WERI-Rb-1 (cell line): ENCODE data around the gene MAP1LC3C.

Experiments
- DNase-seq: peaks from one replicate; pipeline ENCODE4 v3.0.0-alpha.2; 2020
- H3K27ac ChIP-seq: fragments of 250-450 bp; sonication (Bioruptor Pico); 2 replicates; pipeline ENCODE4 v1.5.1; 2020; ENCODE audit warnings: mild to moderate bottlenecking, moderate library complexity
- H3K27me3 ChIP-seq: fragments of 250-450 bp; sonication (Bioruptor Pico); 2 replicates; pipeline ENCODE4 v1.5.1; 2021; ENCODE audit warnings: mild to moderate bottlenecking, low read depth, moderate library complexity; ENCODE audit not compliant: insufficient read depth, severe bottlenecking
- H3K36me3 ChIP-seq: fragments of 250-450 bp; sonication (Bioruptor Pico); 2 replicates; pipeline ENCODE4 v1.5.1; 2020; ENCODE audit warnings: mild to moderate bottlenecking, moderate library complexity
- H3K4me3 ChIP-seq: 2 replicates; pipeline ENCODE4 v1.5.1; 2011; ENCODE audit warnings: low read depth, mild to moderate bottlenecking, control low read depth, low read length
- H3K9me3 ChIP-seq: fragments of 250-450 bp; sonication (Bioruptor Pico); 2 replicates; pipeline ENCODE4 v1.5.1; 2021; ENCODE audit warnings: mild to moderate bottlenecking, moderate library complexity; ENCODE audit not compliant: severe bottlenecking
- CTCF ChIP-seq: IDR thresholded peaks from 2 replicates; pipeline ENCODE4 v1.5.1; 2011; ENCODE audit warnings: low read depth, mild to moderate bottlenecking, control low read depth, inconsistent platforms, low read length

MAP1LC3C gene

GRCh38 chr1:242008826-242009495, 10.1 kb upstream of the MAP1LC3C start:
- DNase-seq = no peak
- H3K4me3 ChIP-seq = no peak overlapping the region
- no peaks in the 10 kb centered on the region for H3K36me3 ChIP-seq
- H3K27me3 ChIP-seq = no peaks in the 10 kb centered on the region
- no peak overlapping the region for H3K27ac ChIP-seq
- TF ChIP-seq CTCF = no peak
- H3K9me3 ChIP-seq = no peaks in the 10 kb centered on the region

- Histone ChIP-seq H3K27ac (no peak overlapping the region), H3K27me3 (no peaks in the 10 kb centered on the region), H3K9me3 (no peaks in the 10 kb centered on the region), H3K4me3 (no peak overlapping the region), H3K36me3 (no peaks in the 10 kb centered on the region)
- DNase-seq = no peak
- no peak for TF ChIP-seq CTCF
These were observed 8.1 kb upstream of the MAP1LC3C start for GRCh38 chr1:242006976-242007375.

- Histone ChIP-seq H3K27ac (no peak overlapping the region), H3K9me3 (no peaks in the 10 kb centered on the region), H3K4me3 (no peak overlapping the region), H3K36me3 (no peaks in the 10 kb centered on the region), H3K27me3 (no peaks in the 10 kb centered on the region)
- no peak for TF ChIP-seq CTCF
- no peak for DNase-seq
These were observed 7.1 kb upstream of the MAP1LC3C start for GRCh38 chr1:242005866-242006535.

- Histone ChIP-seq H3K27ac (no peak overlapping the region), H3K4me3 (no peak overlapping the region), H3K36me3 (no peaks in the 10 kb centered on the region), H3K9me3 (no peaks in the 10 kb centered on the region), H3K27me3 (no peaks in the 10 kb centered on the region)
- DNase-seq = no peak
- no peak for TF ChIP-seq CTCF
These were observed 6.0 kb upstream of the MAP1LC3C start for GRCh38 chr1:242004751-242005495.

- H3K36me3 ChIP-seq = no peaks in the 10 kb centered on the region
- H3K4me3 ChIP-seq = no peak overlapping the region
- H3K9me3 ChIP-seq = no peaks in the 10 kb centered on the region
- DNase-seq = no peak
- no peaks in the 10 kb centered on the region for H3K27me3 ChIP-seq
- H3K27ac ChIP-seq = no peak overlapping the region
- TF ChIP-seq CTCF = no peak
These were observed 3.6 kb upstream of the MAP1LC3C start for GRCh38 chr1:242002510-242002909.
